ENCODE results near the gene SH3BGR.

GRCh38 chr21:39461419-39461818 lies 9.6 kb downstream of the SH3BGR start:
- TF ChIP-seq CTCF (IDR thresholded peaks at IDR 0.05; ENCODE audit: low read depth, low read length) (no peak), EZH2phosphoT487 (IDR thresholded peaks at IDR 0.05; ENCODE audit: low read depth) (no peak)
